Stimulated activated naive CD8-positive, alpha-beta T cell treated with anti-CD3 and anti-CD28 coated beads, Interleukin-15, Interleukin-2, amounts not matched to agents 100 ng/mL and 50 ng/mL, for 24 hours (primary cell): ENCODE data around the gene TNKS2.

Source experiments
- H3K27ac Mint-ChIP-seq: one replicate; pipeline ENCODE4 v1.8.0; 2021; ENCODE audit warnings: mild to moderate bottlenecking, mixed read lengths
- H3K27me3 Mint-ChIP-seq: one replicate; pipeline ENCODE4 v1.8.0; 2021; ENCODE audit warnings: mixed read lengths
- H3K36me3 Mint-ChIP-seq: one replicate; pipeline ENCODE4 v1.8.0; 2021; ENCODE audit warnings: low read depth, mixed read lengths
- H3K4me1 Mint-ChIP-seq: one replicate; pipeline ENCODE4 v1.8.0; 2021; ENCODE audit warnings: low read depth, mixed read lengths
- H3K4me3 Mint-ChIP-seq: one replicate; pipeline ENCODE4 v1.8.0; 2021; ENCODE audit warnings: mild to moderate bottlenecking, mixed read lengths
- H3K9me3 Mint-ChIP-seq: one replicate; pipeline ENCODE4 v1.8.0; 2021; ENCODE audit warnings: mixed read lengths

Gene TNKS2

DNA sequence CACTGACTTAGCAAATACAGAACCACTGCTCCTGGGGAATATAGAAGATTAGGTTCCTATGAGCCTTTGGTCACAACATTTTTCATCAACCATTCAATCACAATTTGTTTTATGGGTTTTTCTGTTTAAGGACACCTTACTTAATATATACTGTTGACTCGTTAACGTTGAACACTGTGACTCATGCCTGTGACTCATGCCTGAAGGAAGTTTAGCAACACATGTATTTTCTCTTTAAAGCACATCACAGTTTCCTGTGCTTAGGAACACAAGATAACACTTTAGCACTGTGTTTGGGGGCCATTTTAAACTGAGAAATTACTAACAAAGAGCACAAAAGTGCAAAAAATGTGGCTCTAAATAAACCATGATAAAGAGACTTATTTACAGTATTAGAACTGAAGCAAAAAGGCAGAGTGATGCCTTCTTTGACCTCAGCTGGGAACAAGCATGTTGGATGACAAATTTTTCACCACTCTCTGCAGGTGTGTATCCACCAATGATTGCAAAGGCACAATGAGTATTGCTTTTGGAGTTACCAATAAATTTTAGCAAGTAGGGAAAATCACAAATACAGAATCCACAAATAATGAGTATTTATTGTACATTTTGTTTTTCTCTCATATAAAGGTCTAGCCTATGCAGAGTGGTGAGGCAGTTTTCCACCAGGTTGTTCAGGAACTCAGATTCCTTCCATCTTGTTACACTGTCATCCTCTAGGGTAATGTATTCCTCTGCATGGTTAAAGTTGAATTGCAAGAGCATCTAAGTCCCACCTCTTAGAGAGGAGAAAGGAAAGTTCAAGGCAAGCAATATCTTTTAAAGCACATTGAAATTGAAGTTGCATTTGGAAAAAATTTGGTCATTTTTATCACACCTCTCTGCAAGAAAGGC, 103.8 kb downstream of the TNKS2 start:
- H3K27ac Mint-ChIP-seq = peak overlapping the region; percentile 39
- H3K9me3 Mint-ChIP-seq = no peaks in the 10 kb centered on the region
- peaks cover 8% of the 10 kb centered on the region for H3K27me3 Mint-ChIP-seq
- H3K4me1 Mint-ChIP-seq = peaks cover 25% of the 10 kb centered on the region
- H3K4me3 Mint-ChIP-seq = no peak overlapping the region
- H3K36me3 Mint-ChIP-seq = peaks cover 7% of the 10 kb centered on the region

DNA sequence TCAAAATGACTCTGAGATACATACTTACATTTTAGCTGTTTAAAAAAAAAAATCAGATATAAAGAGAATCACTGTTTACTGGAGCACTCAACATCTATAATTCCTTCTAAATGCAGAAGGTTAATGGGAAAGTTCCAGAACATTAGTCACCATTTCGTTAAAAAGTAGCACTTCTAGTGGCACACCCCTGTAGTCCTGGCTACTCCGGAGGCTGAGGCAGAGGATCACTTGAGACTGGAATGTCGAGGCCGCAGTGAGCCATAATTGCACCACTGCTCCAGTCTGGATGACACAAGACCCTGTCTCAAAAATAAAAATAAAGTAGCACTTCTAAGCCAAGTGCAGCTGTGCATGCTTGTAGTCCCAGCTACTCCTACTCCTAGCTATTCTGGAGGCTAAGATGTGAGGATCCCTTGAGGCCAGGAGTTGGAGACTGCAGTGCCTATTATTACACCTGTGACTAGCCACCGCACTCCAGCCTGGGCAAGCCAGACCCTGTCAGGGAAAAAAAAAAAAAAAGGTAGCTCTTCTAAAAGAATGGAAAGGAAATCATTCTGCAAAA, 108.9 kb downstream of the TNKS2 start:
- Mint-ChIP-seq H3K36me3 (peaks cover 7% of the 10 kb centered on the region), H3K9me3 (no peaks in the 10 kb centered on the region), H3K27me3 (no peaks in the 10 kb centered on the region), H3K4me1 (peaks cover 34% of the 10 kb centered on the region), H3K27ac (peak overlapping the region; percentile 31), H3K4me3 (peak overlapping the region; percentile 89)

GRCh38 chr10:91907914-91908336, 109.7 kb downstream of the TNKS2 start:
- Mint-ChIP-seq H3K36me3 (peaks cover 7% of the 10 kb centered on the region), H3K9me3 (no peaks in the 10 kb centered on the region), H3K27me3 (peaks cover 2% of the 10 kb centered on the region), H3K27ac (peak overlapping the region; percentile 86), H3K4me1 (peaks cover 26% of the 10 kb centered on the region), H3K4me3 (peak overlapping the region; percentile 89)

GRCh38 chr10:91908337-91909116, 110.3 kb downstream of the TNKS2 start:
- Mint-ChIP-seq H3K27ac (peak overlapping the region; percentile 89), H3K36me3 (peaks cover 7% of the 10 kb centered on the region), H3K9me3 (no peaks in the 10 kb centered on the region), H3K4me1 (peaks cover 26% of the 10 kb centered on the region), H3K27me3 (peaks cover 6% of the 10 kb centered on the region), H3K4me3 (peak overlapping the region; percentile 89)

GRCh38 chr10:91909117-91909677, 111.0 kb downstream of the TNKS2 start, which contains the start of gene FGFBP3:
TSS of gene FGFBP3 (minus strand) at chr10:91909486. CDS start at chr10:91908969, 517 bp downstream.
- peak within 1 kb of the TSS; percentile 81 for H3K4me3 Mint-ChIP-seq
- H3K36me3 Mint-ChIP-seq = peaks cover 7% of the 10 kb centered on the region
- peaks cover 26% of the 10 kb centered on the region for H3K4me1 Mint-ChIP-seq
- H3K9me3 Mint-ChIP-seq = no peaks in the 10 kb centered on the region
- H3K27ac Mint-ChIP-seq = peak within 1 kb of the TSS; percentile 89
- H3K27me3 Mint-ChIP-seq = peaks cover 6% of the 10 kb centered on the region

GRCh38 chr10:91910467-91910866, 112.2 kb downstream of the TNKS2 start:
- no peak overlapping the region for H3K27ac Mint-ChIP-seq
- peaks cover 18% of the 10 kb centered on the region for H3K27me3 Mint-ChIP-seq
- H3K4me3 Mint-ChIP-seq = no peak overlapping the region
- H3K4me1 Mint-ChIP-seq = peaks cover 26% of the 10 kb centered on the region
- no peaks in the 10 kb centered on the region for H3K9me3 Mint-ChIP-seq
- no peaks in the 10 kb centered on the region for H3K36me3 Mint-ChIP-seq
